GM19239 (cell line): ENCODE measurements around the gene ANKUB1.

Experiments
- DNase-seq: peaks from one replicate; pipeline ENCODE4 v3.0.0; 2011; ENCODE audit warnings: low spot score; ENCODE audit not compliant: insufficient read length
- FAIRE-seq: peaks from 2 replicates; lab custom pipeline; 2011; peaks lifted over from hg19 to GRCh38; lab: Jason Lieb, UNC

ANKUB1 gene

GRCh38 chr3:149812165-149812605, 19.8 kb upstream of the ANKUB1 start:
- no peak for FAIRE-seq
- no peak for DNase-seq

GRCh38 chr3:149810846-149811245, 18.5 kb upstream of the ANKUB1 start:
- DNase-seq = no peak
- FAIRE-seq = no peak

GRCh38 chr3:149809699-149810098, 17.3 kb upstream of the ANKUB1 start:
- FAIRE-seq (no peak), DNase-seq (no peak)

GRCh38 chr3:149808209-149808829, 16.0 kb upstream of the ANKUB1 start:
- DNase-seq = peak; percentile 23
- FAIRE-seq = peak; percentile 84

- DNase-seq (no peak), FAIRE-seq (no peak)
Measured at GRCh38 chr3:149806171-149806778, 13.9 kb upstream of the ANKUB1 start.

- DNase-seq (no peak), FAIRE-seq (no peak)
Measured at GRCh38 chr3:149801639-149802038, 9.3 kb upstream of the ANKUB1 start.

- no peak for FAIRE-seq
- no peak for DNase-seq
Measured at GRCh38 chr3:149801195-149801594, 8.8 kb upstream of the ANKUB1 start.

- FAIRE-seq (no peak), DNase-seq (no peak)
Measured at GRCh38 chr3:149800693-149801092, 8.3 kb upstream of the ANKUB1 start.

- no peak for FAIRE-seq
Measured at GRCh38 chr3:149796026-149796425, 3.7 kb upstream of the ANKUB1 start.

GRCh38 chr3:149790698-149791097, 1.7 kb downstream of the ANKUB1 start:
- DNase-seq (no peak), FAIRE-seq (no peak)

More at GRCh38 chr3:149796026-149796425, 3.7 kb upstream of the ANKUB1 start:
- no peak for DNase-seq

GRCh38 chr3:149790268-149790667, 2.1 kb downstream of the ANKUB1 start:
- DNase-seq (no peak), FAIRE-seq (no peak)

GRCh38 chr3:149784064-149784704, 8.2 kb downstream of the ANKUB1 start:
- no peak for FAIRE-seq
- DNase-seq = no peak

GRCh38 chr3:149783576-149783975, 8.8 kb downstream of the ANKUB1 start:
- FAIRE-seq = no peak
- DNase-seq = no peak

- no peak for DNase-seq
- FAIRE-seq = no peak
Measured at GRCh38 chr3:149781741-149782140, 10.6 kb downstream of the ANKUB1 start.

GRCh38 chr3:149781211-149781610, 11.1 kb downstream of the ANKUB1 start:
- DNase-seq (no peak), FAIRE-seq (peak; percentile 4)

- DNase-seq (no peak), FAIRE-seq (no peak)
Measured at GRCh38 chr3:149777414-149778214, 14.7 kb downstream of the ANKUB1 start.

- FAIRE-seq (no peak), DNase-seq (no peak)
Measured at GRCh38 chr3:149776170-149776569, 16.2 kb downstream of the ANKUB1 start.

GRCh38 chr3:149772861-149773260, 19.5 kb downstream of the ANKUB1 start:
- no peak for DNase-seq
- FAIRE-seq = no peak

GRCh38 chr3:149771652-149772271, 20.6 kb downstream of the ANKUB1 start:
- FAIRE-seq (peak; percentile 56), DNase-seq (peak; percentile 20)

GRCh38 chr3:149770246-149770645, 22.1 kb downstream of the ANKUB1 start:
- DNase-seq (no peak), FAIRE-seq (no peak)
